Activated effector memory CD4-positive, alpha-beta T cell treated with Interleukin-2 at 50 U/mL for 16 hours (primary cell): ENCODE results near the gene FNDC8.
"Not testable (repeated sequence)": the region's sequence is repeated elsewhere in the genome, so short reads cannot be mapped to it uniquely, and the experiment has no call there.

Experiments used
- DNase-seq: peaks from one replicate; pipeline ENCODE4 v3.0.0-alpha.2; 2020

The FNDC8 gene

GRCh38 chr17:35097776-35098175 lies 23.6 kb upstream of the FNDC8 start:
- DNase-seq: no peak

- no peak for DNase-seq
These were observed 21.5 kb upstream of the FNDC8 start for GRCh38 chr17:35099908-35100307.

DNA sequence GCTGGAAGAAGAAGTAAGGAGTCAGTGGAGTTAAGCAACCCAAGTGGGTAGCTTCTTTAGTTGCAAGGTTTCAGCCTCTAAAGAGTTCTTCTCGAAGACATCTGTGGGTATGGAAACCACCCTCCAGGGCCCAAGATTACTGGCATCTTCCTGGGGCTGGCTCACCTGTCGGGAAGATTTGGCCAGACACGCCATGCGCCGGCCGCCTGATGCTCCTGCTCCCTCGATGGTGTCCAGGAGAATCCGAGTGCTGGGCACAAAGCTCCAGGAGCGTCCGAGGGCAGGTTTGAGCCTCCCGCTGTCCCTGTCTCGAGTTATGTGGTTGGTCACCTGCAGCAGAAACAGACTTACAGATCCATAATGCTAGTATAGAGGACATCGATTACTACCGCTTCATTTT lies 20.4 kb upstream of the FNDC8 start:
- no peak for DNase-seq

DNA sequence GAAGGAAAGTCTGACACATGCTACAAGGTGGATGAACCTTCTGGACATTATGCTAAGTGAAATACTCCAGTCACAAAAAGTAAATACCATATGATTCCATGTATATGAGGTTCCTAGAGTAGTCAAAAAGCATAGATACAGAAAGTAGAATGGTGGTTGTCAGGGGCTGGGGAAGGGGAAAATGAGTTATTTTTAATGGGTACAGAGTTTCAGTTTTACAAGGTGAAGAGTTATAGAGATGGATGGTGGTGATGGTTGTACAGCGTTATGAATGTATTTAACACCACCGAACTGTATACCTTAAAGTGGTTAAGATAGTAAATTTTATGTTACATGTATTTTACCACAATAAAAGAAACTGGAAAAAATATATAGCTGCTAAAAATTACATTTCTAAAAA lies 19.7 kb upstream of the FNDC8 start:
- DNase-seq: no peak

GRCh38 chr17:35103271-35103670 lies 18.1 kb upstream of the FNDC8 start:
- DNase-seq: no peak

DNA sequence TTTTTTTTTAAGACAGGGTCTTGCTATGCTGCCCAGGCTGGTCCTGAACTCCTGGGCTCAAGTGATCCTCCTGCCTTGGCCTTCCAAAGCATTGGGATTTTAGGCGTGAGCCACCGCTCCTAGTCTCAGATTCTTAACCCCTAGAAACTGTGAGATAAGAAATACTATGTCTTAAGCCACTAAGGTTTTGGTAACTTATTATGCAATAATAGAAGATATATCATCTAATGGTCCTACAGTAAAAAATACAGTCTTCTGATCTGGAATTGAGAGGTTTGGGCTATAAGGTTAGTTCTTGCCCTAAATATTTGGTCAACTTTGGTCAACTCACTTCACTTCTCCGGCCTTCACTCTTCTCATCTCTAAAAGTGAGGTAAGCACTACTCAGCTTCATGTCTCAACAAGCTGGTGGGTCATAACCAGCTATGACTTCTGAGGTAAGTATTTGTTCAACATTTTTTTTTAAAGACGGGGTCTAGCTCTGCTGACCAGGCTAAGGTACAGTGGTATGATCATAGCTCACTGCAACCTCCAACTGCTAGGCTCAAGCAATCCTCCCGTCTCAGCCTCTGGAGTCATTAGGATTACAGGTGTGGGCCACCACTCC lies 16.5 kb upstream of the FNDC8 start:
- no peak for DNase-seq

- not testable (repeated sequence) for DNase-seq
These were observed 10.6 kb upstream of the FNDC8 start for GRCh38 chr17:35110791-35111190.

DNA sequence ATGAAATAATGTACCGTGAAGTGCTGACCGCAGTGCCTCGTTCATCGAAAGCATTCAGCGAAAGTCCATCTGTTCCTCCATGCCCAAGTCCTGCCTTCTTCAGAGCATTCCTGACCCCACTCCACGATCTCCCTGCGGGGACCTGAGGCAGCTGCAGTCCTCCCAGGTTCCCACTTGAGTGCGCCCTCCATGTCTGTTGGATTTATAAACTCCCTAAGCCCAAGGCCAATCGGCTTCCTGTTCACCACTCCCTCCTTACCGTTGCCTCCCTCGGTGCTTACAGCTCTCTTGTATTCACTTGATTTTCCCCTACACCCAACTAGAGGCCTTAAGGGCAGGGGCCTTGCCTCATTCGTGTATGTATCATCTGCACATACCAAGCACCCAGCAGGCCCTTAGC lies 4.6 kb upstream of the FNDC8 start:
- no peak for DNase-seq

- no peak for DNase-seq
These were observed 3.4 kb upstream of the FNDC8 start for GRCh38 chr17:35117984-35118383.

- DNase-seq: peak; percentile 70
These were observed 1.8 kb upstream of the FNDC8 start, which contains the start of gene RAD51D for GRCh38 chr17:35119370-35120165. Gene RAD51D, minus strand, starts transcription at chr17:35119860. Its CDS starts 247 bp downstream, at chr17:35119613.

GRCh38 chr17:35127751-35128514 lies 6.5 kb downstream of the FNDC8 start:
- DNase-seq: no peak

GRCh38 chr17:35129154-35129972 lies 7.9 kb downstream of the FNDC8 start:
- no peak for DNase-seq

DNA sequence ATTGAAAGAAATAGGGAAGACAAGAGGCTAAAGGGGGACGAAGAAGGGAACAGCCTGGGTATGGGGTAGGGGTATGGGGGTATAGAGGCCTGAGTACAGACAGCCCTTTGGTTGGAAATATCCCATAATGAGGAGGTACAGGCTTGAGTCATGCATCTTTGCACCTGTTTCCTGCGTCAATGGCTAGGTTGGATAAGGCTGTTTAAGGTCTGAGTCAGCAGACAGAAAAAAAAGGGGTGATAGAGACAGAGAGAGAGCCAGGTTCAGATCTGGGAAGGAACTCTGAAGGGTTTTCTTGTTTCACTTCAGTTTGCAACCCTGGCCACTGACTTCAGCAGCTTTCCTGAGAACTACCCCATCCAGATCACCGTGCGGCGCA lies 8.5 kb downstream of the FNDC8 start:
- no peak for DNase-seq

- no peak for DNase-seq
These were observed 9.0 kb downstream of the FNDC8 start for GRCh38 chr17:35130392-35130791.

GRCh38 chr17:35132099-35132498 lies 10.7 kb downstream of the FNDC8 start:
- DNase-seq: no peak

DNA sequence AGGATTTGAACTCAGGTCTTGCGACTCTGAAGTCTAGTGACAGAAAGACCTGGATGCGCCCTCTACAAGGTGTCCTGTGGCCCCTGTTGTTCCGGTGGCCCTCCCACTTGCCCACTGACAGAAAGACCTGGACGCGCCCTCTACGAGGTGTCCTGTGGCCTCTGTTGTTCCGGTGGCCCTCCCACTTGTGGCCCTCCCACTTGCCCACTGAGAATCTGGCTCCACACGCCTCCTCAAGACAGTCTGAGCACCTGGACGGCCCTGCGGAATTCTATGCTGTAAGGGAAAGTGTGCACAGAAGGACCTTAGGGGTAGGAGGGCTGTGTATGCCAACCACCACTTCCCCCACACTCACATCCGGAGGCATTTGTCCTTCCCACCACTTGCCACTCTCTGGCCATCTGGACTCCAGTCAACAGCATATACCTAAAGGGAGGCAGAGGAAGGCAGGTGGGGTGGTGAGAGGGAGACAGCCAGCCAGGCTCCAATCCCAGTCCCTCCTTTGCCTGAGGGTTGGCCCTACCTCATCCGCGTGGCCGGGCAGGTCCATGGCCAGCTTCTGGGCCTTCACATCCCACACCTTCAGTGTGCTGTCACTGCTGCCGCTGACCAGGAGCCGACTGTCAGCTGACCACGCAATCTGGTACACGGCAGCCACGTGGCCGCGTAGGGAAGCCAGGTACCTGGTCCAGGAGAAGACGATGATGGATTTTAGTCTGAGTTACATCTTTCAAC lies 11.6 kb downstream of the FNDC8 start:
- DNase-seq: no peak

GRCh38 chr17:35135322-35135721 lies 13.9 kb downstream of the FNDC8 start:
- no peak for DNase-seq

- no peak for DNase-seq
These were observed 16.8 kb downstream of the FNDC8 start for GRCh38 chr17:35138218-35138617.

- DNase-seq: peak; percentile 84
These were observed 20.5 kb downstream of the FNDC8 start, which contains the start of gene NLE1 for GRCh38 chr17:35141681-35142466. Gene NLE1, minus strand, starts transcription at chr17:35142303. Its CDS starts 28 bp downstream, at chr17:35142275.

GRCh38 chr17:35142467-35142796 lies 21.0 kb downstream of the FNDC8 start:
- DNase-seq: no peak

DNA sequence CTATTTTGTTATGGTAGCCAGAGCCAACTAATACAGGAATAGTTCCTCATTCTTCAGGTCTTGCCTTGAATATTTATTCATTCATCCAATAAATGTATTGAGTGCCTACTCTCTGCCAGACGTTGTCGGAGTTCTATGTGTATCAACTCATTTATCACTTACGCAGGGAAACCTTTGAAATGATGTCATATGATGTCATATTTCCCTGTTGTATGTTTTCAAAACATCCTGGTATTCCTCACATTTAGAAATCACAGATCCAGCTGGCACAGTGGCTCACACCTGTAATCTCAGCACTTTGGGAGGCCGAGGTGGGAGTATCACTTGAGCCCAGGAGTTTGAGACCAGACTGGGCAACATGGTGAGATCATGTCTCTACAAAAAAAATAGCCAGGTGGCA lies 23.4 kb downstream of the FNDC8 start:
- DNase-seq: no peak
